Right hindlimb (tissue), 1 donor: ENCODE results near the gene PXDN.
"Not testable (repeated sequence)": the region's sequence is repeated elsewhere in the genome, so short reads cannot be mapped to it uniquely, and the experiment has no call there.

ENCODE experiments used
- DNase-seq: peaks from one replicate; pipeline ENCODE4 v3.0.0-alpha.2; 2018

Gene PXDN

GRCh38 chr2:1680222-1681016, 63.9 kb downstream of the PXDN start:
- DNase-seq: no peak

- not testable (repeated sequence) for DNase-seq
These were observed 64.8 kb downstream of the PXDN start for GRCh38 chr2:1679488-1680039.

GRCh38 chr2:1679065-1679464, 65.2 kb downstream of the PXDN start:
- not testable (repeated sequence) for DNase-seq

- no peak for DNase-seq
These were observed 65.7 kb downstream of the PXDN start for GRCh38 chr2:1678609-1679008.

- no peak for DNase-seq
These were observed 66.5 kb downstream of the PXDN start for GRCh38 chr2:1677821-1678165.

DNA sequence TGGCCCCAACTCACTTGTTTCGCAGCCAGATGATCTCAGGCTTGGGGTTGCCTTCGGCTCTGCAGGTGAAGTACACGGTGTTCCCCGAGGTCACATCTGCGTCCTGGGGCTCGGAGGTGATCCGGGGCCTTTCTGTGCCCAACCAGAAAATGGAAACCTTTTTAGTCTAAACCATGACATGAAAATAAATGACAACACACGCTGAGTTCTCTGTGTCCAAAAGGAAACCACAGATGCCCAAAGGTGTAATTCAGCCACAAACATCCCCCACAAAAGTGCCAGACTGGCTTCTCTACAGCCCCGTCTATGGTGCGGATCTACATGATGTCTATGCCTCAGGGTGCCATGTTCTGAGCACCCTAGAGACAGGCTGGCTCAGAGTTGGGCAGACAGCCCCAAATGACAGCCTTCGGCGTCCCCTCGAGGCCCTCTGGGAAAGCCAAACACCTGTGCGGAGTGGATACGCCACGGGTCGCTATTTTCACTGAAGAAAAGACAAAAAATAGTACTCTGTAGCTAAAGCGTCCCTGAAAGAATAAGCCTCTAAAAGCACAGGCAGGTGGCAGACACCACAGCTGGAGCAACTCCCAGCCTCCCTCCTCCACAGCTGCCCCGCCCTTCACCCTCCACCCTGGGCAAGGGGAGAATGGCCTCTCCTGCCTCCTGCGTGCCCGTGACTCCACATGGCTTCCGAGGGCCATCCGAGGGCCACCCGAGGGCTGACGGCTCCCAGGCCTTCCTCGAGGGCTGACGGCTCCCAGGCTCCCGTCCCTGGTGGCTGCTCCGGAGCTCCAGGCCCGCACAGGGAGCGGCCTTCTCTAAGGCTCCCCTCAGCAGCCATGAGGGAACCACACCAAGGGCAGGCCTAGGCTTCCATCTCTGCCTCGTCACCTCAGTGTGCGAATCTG, 67.1 kb downstream of the PXDN start:
- DNase-seq: no peak

GRCh38 chr2:1676091-1676912, 68.0 kb downstream of the PXDN start:
- no peak for DNase-seq

DNA sequence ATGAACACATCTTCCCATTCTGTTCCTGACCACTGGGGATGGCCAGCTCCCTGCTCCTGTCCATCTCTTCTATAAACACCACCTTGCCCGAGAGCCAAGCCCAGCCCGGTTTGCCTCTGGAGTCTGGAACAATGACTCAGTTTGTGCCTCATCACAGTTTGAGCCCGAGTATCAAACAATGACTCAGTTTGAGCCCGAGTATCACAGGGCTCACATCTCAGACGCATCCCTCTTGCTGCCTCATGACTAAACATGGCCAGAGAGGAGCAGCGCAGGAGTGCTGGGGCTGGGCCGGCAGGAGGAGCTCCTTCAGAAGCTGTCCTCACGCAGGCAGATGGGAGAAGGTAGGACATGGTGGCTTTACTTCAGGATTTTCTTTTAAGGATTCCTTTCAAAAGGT, 68.7 kb downstream of the PXDN start:
- DNase-seq: no peak

DNA sequence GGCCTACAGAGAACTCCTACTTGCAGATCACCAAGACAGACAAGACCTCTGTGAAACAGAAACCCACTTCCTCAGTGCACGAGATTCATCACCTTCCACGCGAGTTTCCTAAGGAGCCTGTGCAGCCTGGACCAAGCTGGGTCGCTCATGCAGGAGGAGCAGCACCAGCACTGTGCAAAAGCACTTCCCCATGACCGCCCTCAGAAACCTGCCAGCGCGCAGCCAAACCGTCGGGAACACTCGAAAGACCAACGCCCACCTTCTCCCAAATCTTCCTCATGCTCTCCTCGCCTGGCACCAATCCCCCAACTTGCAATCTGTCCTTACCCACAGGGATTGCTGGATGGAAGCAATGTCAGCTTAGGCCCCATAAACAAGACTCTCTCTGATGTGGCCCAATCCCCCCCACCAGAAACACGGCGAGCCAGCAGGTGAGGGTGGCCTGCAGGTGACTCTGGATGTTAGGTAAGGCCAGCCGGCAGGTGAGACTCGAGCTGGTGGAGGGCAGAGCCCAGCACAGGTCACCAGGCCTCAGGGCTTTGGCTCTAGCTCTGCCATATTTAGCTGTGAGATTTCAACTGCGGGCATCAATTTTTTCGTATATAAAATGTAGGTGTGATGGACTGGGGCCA, 69.4 kb downstream of the PXDN start:
- no peak for DNase-seq

GRCh38 chr2:1674276-1674675, 70.0 kb downstream of the PXDN start:
- DNase-seq: no peak

DNA sequence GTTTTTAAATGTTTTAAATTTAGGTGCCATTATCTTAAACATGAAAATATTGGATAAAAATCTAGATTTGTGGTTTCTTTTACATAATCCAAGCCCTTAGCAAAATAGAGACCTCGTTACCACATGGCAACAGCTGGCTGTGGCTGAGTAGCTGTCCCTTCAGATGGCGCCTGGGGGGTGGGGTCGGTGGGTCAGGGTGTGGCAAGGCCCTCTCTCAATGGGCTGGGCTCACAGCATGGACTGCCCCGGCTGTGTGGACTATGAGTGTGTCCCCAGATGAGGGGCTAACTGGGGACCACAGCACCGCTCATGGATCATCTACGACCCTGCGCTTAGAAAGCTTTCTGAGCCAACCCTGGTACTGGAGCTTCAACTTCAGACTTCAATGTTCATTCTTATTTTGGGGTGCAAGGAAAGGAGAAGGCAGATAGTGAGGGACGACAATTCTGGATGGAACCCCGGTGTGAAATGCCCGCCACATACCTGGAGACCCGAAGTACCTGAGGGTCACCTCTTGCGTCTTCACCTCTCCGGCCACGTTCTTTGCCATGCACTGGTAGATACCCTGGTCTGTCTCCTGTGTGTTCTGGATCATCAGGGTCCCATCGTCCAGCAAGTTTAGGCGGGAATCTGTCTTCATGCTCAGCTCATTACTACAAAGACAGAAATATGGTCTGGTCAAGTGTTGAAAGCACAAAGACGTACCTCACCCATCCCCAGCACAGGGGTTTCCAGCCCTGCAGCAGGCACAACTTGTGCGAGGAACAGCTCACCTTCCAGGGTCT, 71.0 kb downstream of the PXDN start:
- no peak for DNase-seq

DNA sequence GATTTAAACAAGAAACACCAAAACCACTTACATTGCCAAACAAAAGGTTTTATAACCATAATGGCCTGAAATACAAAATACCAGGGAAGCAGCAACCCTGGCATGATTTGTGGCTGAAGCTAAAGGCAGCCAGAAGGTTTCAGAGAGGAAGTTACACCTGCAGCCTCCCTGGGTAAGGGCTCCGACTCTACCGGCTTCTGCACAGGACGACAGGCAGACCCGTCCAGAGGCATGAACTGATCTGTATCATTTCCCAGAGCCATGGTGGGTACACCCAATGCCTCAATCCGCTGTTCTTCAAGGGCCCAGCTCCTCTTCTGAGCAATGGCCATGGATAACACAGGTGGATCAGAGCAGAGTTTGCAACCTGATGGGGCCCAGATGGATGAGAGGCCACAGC, 71.6 kb downstream of the PXDN start:
- DNase-seq: no peak

GRCh38 chr2:1671916-1672315, 72.4 kb downstream of the PXDN start:
- no peak for DNase-seq

GRCh38 chr2:1670636-1671035, 73.7 kb downstream of the PXDN start:
- no peak for DNase-seq

GRCh38 chr2:1665761-1666505, 78.4 kb downstream of the PXDN start:
- DNase-seq: no peak

- no peak for DNase-seq
These were observed 79.6 kb downstream of the PXDN start for GRCh38 chr2:1664698-1665097.

GRCh38 chr2:1664076-1664605, 80.2 kb downstream of the PXDN start:
- DNase-seq: no peak

DNA sequence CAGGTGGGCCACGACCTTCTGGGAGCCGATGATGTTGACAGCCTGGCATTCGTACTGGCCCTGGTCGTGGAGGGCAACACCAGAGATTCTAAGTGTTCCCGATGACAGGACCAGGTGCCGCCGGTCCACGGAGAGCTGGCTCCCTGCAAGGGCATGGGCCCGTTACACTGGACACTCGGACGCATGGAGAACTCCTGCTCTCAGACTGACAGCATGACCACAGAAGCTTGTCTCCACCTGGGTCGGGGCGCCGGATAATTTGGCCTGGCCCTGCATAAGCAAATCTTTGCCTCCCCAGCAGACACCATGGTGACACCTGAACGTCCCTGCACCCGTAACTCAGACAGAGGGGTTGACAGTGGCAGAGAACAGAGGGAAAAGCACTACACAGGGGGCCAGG, 80.7 kb downstream of the PXDN start:
- peak; percentile 3 for DNase-seq

DNA sequence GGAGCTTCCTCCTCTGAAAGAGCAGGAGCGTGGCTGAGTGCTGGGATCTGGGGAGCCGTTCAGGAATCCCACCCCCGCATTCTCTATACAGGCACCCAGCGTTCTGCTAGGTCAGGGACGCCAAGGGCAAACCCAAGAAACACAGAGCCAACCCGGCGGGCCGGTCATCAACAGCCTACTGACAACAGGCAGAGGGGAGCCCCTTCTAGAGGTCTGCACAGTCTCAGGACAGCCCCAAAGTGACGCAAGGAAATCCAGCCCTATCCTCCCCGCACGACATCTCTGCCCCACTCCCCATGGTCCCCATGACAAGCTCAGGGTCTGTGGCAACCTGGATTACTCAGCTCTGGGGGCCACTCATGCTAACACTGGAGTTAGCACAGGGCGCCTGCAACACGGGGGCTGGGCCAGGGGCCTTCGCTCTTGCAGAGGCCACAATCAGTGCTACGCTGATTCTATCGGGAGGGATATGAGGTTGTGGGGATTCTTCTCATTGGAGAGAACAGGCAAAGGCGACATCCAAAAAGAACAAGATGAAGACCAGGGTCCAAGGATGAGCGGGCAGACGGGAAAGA, 81.6 kb downstream of the PXDN start:
- peak; percentile 14 for DNase-seq
